NCI-H82 treated with DMSO at 0.1 percent for 48 hours (cell line): Measurements from ENCODE around the gene ZSCAN23.
"Not testable (repeated sequence)": the region's sequence is repeated elsewhere in the genome, so short reads cannot be mapped to it uniquely, and the experiment has no call there.

Source experiments
- DNase-seq: peaks from one replicate; lab custom pipeline; 2025; ENCODE audit not compliant: unreplicated experiment; lab: John Stamatoyannopoulos, UW

ZSCAN23 gene

DNA sequence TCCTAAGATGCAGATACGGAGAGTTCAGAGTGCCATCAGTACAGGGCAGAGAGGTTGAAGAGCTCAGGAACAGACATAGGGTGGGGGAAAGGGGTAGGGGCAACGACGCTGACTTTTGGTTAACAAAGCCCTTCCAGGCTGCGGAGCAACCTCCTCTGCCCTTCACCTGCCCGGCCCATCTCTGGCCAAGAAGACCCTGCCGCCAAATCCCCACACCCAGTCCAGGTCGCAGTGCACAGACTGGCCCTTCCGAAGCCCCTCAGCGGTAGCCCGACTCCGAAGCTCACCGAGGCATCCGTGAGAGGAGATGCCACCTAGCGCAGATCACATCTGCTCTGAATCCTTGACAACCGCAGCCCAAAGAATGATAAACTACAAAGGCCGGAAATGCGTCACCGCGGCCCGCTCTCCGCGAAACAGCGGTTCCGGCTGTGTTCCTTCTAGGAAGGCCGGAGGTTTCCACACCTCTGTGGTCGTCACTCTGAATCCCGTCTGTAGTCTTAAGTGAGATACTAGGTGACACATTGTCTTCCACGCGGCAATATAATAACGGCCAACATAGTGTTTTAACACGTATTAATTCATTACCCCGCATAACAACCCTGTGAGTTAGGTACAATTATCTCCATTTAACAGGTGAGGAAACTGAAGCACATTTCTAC, at the start of gene ZSCAN23:
TSS of gene ZSCAN23 (minus strand) at position 380 of the 662 bp plus-strand sequence. CDS start 7,225 bp downstream, outside the sequence.
- DNase-seq = peak; percentile 88

DNA sequence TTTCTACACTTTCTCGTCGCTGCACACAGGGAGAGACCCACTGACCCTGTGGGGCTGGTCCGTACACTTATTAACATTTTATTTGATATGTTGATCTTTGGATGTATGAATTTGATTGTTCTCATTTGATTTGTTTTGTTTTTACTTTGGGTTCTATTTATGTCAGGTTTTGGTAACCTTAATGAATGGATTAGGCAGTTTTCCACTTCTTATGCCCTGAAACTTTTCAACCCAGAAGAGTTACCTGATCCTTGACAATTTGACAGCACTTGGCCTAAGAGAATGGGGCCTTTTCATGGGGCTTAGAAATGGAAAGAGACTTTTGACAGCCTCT, 48.7 kb upstream of the ZSCAN23 start:
- DNase-seq = no peak

DNA sequence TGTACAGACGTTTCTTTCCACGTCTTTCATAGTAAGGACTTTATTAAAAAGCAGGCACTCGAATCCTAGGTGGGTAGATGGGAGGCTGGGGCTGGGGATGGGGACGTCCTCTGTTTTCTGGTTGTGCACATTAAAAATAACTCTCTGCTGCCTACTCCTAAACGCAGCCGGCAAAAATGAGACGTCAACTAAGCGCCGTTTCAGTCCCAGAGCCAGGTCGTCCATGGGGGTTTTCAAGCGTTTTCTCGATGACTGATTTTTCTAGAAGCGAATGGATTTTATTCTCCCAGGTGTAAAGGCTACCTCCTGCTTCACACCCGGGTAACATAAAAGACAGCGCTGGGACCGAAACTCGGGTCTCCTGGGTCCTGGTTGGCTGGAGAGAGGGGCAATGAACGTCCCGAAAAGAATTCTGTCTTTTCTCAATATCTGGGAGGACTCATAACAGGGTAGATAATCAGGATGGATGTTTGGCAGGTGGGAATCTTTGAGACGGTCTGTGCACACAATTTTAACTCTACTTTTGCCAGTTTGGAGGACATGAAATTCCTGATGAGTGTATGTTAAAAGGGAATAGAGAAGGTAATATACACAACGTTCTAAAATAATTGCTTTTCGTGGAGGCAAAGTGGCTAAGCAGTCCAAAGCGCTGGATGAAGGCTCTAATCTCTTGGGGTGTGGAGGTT, 47.1 kb upstream of the ZSCAN23 start:
- DNase-seq = no peak

GRCh38 chr6:28489366-28490204, 46.3 kb upstream of the ZSCAN23 start:
- no peak for DNase-seq

- DNase-seq = no peak
Measured at GRCh38 chr6:28488916-28489365, 45.6 kb upstream of the ZSCAN23 start.

- no peak for DNase-seq
Measured at GRCh38 chr6:28486988-28487742, 43.9 kb upstream of the ZSCAN23 start.

- DNase-seq = no peak
Measured at GRCh38 chr6:28486533-28486932, 43.2 kb upstream of the ZSCAN23 start.

- no peak for DNase-seq
Measured at GRCh38 chr6:28485482-28485881, 42.2 kb upstream of the ZSCAN23 start.

DNA sequence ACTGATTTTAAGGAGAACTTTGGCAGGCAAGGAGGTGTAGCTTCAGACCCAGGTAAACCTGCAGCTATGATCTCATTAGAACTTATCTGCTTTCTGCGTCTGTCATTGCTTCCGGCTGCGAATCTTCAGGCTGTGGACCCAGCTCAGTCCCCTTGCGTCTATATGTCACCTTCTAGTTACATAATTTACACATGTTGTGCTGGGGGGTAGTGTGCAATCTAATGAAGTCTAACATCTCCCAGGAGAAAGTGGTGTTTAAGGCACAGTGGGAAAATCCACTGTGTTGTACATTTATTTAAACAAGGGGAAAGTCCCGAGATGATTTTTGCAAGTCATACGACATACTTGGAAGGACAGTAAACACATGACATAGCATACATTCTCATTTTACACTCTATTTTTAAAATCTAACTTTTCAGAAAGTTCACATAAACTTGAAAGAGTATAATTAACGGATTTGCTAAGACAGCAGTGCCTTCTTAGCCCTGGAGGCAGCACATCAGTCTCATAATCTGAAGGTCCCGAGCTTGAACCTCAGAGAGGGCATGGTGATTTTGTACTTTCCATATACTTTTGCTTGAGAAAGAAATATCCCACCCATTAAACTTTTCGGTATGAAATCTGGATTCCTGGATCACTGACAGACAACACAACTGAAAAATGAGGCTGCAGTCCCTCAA, 37.1 kb upstream of the ZSCAN23 start:
- DNase-seq = no peak

GRCh38 chr6:28478518-28478917, 35.2 kb upstream of the ZSCAN23 start:
- DNase-seq = peak; percentile 33

DNA sequence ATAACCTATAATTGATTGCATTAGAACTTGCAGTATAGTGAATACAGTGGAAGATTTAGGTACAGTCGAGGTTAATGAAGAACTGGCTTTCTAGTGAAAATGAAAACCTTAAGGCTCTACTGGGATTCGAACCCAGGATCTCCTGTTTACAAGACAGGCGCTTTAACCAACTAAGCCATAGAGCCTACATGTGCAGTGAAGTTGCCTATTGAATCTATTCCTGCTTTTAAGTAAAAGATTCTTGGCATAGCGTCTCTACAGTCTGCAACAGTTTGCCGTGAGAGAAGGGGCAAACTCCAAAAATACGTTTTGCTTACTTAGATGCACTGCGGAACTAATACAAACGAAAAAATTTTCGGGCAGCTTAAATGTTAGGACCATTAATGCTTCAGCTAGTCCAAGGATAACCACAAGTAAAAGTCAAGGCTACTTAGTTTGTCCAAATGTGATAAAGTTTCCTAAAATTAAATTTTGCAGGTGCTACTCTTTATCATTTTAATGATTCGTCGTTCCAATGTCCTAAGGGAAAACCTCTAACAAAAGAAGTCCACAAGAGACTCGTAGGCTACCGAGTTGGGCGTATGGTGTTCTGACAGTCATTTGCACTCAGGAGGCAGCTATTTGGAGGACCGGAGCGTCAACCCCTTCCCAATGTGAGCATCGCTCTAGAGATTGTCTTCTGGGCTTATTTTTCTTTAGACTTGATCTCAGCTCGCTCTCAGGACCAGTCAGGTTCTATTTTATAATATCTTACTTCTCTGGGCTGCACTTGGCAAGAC, 31.3 kb upstream of the ZSCAN23 start:
- DNase-seq = peak; percentile 53

GRCh38 chr6:28469153-28469745, 26.0 kb upstream of the ZSCAN23 start:
- not testable (repeated sequence) for DNase-seq

DNA sequence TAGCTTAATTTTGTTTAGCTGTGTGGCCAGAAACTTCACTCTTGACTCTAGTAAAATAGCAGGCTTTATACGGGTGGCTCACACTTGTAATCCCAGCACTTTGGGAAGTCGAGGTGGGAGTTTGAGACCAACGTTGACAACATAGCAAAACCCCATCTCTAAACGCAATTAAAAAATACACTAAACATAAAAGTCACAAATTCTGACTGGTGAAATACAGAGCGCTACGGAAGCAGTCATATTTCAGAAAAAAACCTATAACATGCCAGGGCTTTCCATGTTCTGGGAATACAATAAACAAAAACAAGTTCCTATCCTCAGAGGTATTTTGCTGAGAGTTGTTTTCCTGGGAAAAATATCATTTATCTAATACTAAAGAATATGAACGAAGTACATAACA, 24.8 kb upstream of the ZSCAN23 start:
- DNase-seq = no peak

DNA sequence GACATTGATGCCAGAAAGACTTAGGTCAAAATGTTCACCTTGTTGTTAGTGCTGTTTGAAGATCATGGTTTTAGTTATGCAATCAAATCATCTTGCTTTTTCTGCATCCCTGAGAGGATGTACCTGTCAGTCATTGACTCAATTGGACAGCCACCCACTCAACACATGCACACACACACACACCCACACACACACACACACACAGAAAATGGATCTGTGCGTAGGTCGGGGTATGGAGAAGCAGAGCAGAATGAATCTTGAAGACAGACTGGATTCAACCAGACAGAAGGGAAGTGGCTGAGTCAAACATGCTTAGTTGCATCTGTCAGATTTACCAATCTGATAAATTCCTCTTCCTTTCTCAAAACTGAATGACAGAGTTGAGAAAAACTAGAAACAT, 19.1 kb upstream of the ZSCAN23 start:
- no peak for DNase-seq

- no peak for DNase-seq
Measured at GRCh38 chr6:28458568-28458967, 15.3 kb upstream of the ZSCAN23 start.

DNA sequence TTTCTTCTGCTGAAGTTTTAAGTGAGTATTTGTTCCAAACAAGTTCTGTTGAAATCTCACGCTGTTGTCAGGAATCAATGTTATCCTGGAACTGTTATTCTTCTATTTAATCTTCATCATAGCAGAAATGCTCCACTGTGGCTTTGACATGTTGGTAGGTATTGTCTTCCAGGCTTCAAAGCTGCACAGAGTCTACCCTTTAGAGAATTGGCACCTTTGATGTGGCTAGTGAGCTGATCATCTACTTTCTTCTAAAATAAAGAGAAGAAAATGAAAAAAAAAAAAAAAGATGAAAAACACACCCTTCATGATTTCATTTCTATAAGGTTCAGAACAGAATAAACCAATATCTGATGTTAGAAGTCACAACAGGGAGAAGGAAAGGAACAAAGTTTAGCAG, 5.8 kb upstream of the ZSCAN23 start:
- DNase-seq = no peak

GRCh38 chr6:28447512-28447906, 4.2 kb upstream of the ZSCAN23 start:
- DNase-seq = not testable (repeated sequence)

DNA sequence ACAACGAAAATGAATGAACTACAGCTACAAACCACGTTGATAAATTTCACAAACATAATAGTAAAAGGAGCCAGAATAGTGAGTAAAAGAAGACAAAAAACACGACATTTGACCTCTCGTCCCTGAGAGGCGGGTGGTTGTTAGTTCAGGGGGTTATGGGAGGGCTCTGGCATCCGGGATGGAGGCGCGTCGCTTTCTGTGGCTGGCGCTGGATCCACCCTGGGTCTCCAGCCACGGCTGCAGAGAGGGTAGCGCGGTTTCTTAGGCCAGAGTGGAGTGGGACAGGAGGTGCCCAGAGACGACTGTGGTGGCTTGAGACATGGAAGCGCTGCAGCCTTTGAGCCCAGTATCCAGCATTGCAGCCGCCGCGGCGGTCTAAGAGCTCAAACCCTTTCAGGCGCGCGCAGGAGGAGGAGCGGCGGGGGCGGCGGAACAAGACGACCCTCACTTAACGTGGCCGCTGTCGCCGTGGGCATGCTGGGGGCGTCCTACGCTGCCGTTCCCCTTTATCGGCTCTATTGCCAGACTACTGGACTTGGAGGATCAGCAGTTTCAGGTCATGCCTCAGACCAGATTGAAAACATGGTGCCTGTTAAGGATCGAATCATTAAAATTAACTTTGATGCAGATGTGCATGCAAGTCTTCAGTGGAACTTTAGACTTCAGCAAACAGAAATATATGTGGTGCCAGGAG, 3.7 kb upstream of the ZSCAN23 start:
- DNase-seq = no peak

DNA sequence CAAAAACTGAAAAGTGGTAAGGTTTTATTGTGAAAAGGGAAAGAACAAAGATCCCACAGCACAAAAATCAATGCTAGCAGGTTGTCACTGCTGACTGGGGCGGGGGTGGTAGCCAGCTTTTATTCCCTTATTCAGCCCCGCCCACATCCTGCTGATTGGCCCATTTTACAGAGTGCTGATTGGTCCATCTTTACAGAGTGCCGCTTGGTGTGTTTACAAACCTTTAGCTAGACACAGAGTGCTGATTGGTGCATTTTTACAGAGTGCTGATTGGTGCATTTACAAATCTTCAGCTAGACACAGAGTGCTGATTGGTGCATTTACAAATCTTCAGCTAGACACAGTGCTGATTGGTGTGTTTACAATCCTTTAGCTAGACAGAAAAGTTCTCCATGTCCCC, 1.5 kb upstream of the ZSCAN23 start:
- not testable (repeated sequence) for DNase-seq
